ENCODE results near the gene APEH.

DNA sequence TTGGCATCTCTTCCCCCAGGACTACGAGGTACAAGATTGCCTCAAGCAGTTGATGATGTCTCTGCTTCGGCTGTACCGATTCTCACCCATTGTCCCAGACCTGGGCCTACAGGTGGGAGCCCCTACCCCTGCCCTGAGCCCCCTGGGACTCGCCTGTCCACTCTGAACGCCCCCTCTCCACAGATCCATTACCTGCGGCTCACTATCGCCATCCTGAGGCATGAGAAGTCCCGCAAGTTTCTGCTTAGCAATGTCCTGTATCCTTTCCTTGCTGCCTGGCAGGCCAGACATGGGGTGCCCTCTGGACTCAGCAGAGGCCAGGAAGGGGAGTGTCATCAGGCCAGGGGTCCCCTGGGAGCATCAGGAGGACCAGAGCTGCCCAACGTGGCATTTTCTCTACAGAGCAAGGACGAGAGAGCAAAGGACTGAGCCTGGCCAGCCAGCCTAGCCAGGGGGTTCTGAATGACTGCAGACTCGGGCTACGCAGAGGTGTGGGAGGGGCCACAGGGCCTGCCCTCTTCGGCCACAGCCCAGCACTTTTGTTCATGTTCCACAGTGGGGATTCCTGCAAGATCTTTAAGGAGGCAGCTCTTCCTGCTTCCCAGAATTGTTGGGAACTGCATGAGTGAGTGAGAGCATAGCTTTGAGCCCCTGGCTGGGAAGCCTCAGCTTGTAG, 26.4 kb downstream of the APEH start:
- TF ChIP-seq, protein P1, sequence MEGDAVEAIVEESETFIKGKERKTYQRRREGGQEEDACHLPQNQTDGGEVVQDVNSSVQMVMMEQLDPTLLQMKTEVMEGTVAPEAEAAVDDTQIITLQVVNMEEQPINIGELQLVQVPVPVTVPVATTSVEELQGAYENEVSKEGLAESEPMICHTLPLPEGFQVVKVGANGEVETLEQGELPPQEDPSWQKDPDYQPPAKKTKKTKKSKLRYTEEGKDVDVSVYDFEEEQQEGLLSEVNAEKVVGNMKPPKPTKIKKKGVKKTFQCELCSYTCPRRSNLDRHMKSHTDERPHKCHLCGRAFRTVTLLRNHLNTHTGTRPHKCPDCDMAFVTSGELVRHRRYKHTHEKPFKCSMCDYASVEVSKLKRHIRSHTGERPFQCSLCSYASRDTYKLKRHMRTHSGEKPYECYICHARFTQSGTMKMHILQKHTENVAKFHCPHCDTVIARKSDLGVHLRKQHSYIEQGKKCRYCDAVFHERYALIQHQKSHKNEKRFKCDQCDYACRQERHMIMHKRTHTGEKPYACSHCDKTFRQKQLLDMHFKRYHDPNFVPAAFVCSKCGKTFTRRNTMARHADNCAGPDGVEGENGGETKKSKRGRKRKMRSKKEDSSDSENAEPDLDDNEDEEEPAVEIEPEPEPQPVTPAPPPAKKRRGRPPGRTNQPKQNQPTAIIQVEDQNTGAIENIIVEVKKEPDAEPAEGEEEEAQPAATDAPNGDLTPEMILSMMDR (IDR thresholded peaks at IDR 0.05) = no peak
- TF ChIP-seq POLR2A (IDR thresholded peaks at IDR 0.05) = no peak

All from body of pancreas (tissue), 4 donors.